ENCODE results near the gene CTNNA2.

The CTNNA2 gene

DNA sequence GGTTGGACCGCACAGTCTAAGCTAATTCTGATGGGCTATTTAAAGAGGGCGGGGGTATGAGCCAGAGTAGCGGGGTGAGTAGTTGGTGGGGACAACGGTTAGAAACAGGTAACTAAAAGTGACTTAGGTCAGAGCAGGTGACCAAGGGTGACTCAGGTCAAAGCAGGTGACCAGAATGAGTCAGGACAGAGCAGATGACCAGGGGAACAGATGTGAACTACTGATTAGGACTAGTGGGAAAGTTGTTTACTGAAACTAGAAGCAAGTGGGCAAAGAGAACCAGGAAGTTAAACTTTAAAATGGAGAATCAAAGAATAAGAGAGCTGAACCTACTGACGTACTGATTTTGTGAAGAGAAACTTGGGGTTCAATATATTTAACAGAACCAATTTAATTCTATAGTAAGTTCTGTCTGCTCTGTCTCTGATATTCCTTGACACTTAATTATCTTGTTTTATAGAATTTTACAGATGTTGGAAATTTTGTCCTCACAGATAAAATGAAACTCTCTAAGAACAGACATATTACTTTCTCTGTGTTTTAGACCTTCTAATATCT is 799.5 kb downstream of the CTNNA2 start:
- H3K4ac ChIP-seq (ENCODE audit: low read depth, low read length): no peak overlapping the region
- no peak overlapping the region for H3K18ac ChIP-seq (ENCODE audit: low read length)
- no peak overlapping the region for H2BK12ac ChIP-seq (ENCODE audit: low read length)
- no peak overlapping the region for H3K14ac ChIP-seq (ENCODE audit: low read length)
- H3K79me2 ChIP-seq (ENCODE audit: control insufficient read depth, insufficient read depth, low read length, poor library complexity): no peaks in the 10 kb centered on the region
- no peak overlapping the region for H3K9ac ChIP-seq (ENCODE audit: low read length)
- H3K23ac ChIP-seq (ENCODE audit: low read length): no peak overlapping the region
- H2BK120ac ChIP-seq (ENCODE audit: insufficient read depth, low read length, poor library complexity): no peak overlapping the region
- H3K4me2 ChIP-seq (ENCODE audit: low read length): no peak overlapping the region
- H3K27me3 ChIP-seq (ENCODE audit: insufficient read depth, low read length): no peaks in the 10 kb centered on the region
- H3K27ac ChIP-seq (ENCODE audit: low read depth, low read length): no peak overlapping the region
- H4K91ac ChIP-seq (ENCODE audit: low read depth, low read length): no peak overlapping the region
- no peaks in the 10 kb centered on the region for H3K9me3 ChIP-seq (ENCODE audit: insufficient read depth, low read depth, low read length)
- H4K8ac ChIP-seq (ENCODE audit: low read depth, low read length): no peak overlapping the region
- no peak overlapping the region for H3K4me3 ChIP-seq (ENCODE audit: low read depth, low read length)
- no CpG with 5 or more reads among the region's 5 CpGs for WGBS (ENCODE audit: extremely low coverage, insufficient coverage, insufficient read length)
- no peak overlapping the region for H2AK5ac ChIP-seq (ENCODE audit: low read length)
- no peaks in the 10 kb centered on the region for H3K79me1 ChIP-seq (ENCODE audit: low read length)
- no peaks in the 10 kb centered on the region for H3K36me3 ChIP-seq (ENCODE audit: control insufficient read depth in 1 of 2, insufficient read depth in 2 of 2, low read length in 2 of 2)
- no peak overlapping the region for H2BK5ac ChIP-seq (ENCODE audit: low read depth, low read length, poor library complexity)
- H4K12ac ChIP-seq (ENCODE audit: low read depth, low read length): no peak overlapping the region
- no peaks in the 10 kb centered on the region for H3K4me1 ChIP-seq (ENCODE audit: control insufficient read depth in 1 of 2, insufficient read depth in 2 of 2, low read length in 2 of 2)
- DNase-seq: peak; percentile 6 to 25
- H2AFZ ChIP-seq (ENCODE audit: insufficient read depth, low read length, poor library complexity): no peak overlapping the region

DNA sequence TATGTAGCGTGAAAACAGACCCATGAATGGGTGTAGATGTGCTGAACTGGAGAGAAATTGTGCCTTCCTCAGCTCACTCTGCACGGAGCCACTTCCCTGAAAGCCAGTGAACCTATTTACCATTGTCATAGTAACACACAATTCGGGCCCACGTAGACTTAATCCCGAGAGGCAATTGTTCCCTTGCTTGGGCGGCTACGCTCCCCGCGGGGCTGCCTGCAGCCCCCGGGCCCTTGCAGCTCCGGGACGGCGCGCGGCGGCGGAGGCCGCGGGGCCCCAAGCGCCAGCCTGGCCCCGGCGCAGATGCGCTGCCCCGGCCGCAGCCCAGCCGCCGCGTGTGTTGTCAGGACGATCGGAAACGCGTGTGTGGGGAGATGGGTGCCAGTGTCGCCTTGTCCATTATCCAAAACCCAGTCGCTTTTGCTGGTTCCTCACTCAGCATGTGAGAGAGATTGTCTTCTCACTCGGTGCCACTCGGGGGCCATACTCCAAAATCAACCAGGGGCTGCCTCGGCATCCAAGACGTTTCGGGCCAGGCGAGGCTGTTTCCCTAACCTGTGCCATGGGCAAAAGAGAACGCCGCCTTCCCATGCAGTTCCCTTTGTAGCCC is 809.6 kb downstream of the CTNNA2 start:
- H3K14ac ChIP-seq (ENCODE audit: low read length): no peak overlapping the region
- H3K4me1 ChIP-seq (ENCODE audit: control insufficient read depth in 1 of 2, insufficient read depth in 2 of 2, low read length in 2 of 2): peaks cover 0 to 3% of the 10 kb centered on the region in 2 experiments
- H4K8ac ChIP-seq (ENCODE audit: low read depth, low read length): no peak overlapping the region
- H2BK5ac ChIP-seq (ENCODE audit: low read depth, low read length, poor library complexity): no peak overlapping the region
- no peak overlapping the region for H3K27ac ChIP-seq (ENCODE audit: low read depth, low read length)
- no peaks in the 10 kb centered on the region for H3K36me3 ChIP-seq (ENCODE audit: control insufficient read depth in 1 of 2, insufficient read depth in 2 of 2, low read length in 2 of 2)
- H2AK5ac ChIP-seq (ENCODE audit: low read length): no peak overlapping the region
- H3K4me2 ChIP-seq (ENCODE audit: low read length): peak overlapping the region; percentile 51
- H2AFZ ChIP-seq (ENCODE audit: insufficient read depth, low read length, poor library complexity): no peak overlapping the region
- no peak overlapping the region for H4K12ac ChIP-seq (ENCODE audit: low read depth, low read length)
- no peak overlapping the region for H4K91ac ChIP-seq (ENCODE audit: low read depth, low read length)
- DNase-seq: no peak
- no peak overlapping the region for H2BK12ac ChIP-seq (ENCODE audit: low read length)
- H3K23ac ChIP-seq (ENCODE audit: low read length): no peak overlapping the region
- H2BK120ac ChIP-seq (ENCODE audit: insufficient read depth, low read length, poor library complexity): no peak overlapping the region
- H3K4ac ChIP-seq (ENCODE audit: low read depth, low read length): no peak overlapping the region
- H3K79me2 ChIP-seq (ENCODE audit: control insufficient read depth, insufficient read depth, low read length, poor library complexity): no peaks in the 10 kb centered on the region
- no peaks in the 10 kb centered on the region for H3K9me3 ChIP-seq (ENCODE audit: insufficient read depth, low read depth, low read length)
- H3K27me3 ChIP-seq (ENCODE audit: insufficient read depth, low read length): no peaks in the 10 kb centered on the region
- no peak overlapping the region for H3K9ac ChIP-seq (ENCODE audit: low read length)
- H3K4me3 ChIP-seq (ENCODE audit: low read depth, low read length): no peak overlapping the region
- no CpG with 5 or more reads among the region's 42 CpGs for WGBS (ENCODE audit: extremely low coverage, insufficient coverage, insufficient read length)
- H3K79me1 ChIP-seq (ENCODE audit: low read length): no peaks in the 10 kb centered on the region
- no peak overlapping the region for H3K18ac ChIP-seq (ENCODE audit: low read length)

DNA sequence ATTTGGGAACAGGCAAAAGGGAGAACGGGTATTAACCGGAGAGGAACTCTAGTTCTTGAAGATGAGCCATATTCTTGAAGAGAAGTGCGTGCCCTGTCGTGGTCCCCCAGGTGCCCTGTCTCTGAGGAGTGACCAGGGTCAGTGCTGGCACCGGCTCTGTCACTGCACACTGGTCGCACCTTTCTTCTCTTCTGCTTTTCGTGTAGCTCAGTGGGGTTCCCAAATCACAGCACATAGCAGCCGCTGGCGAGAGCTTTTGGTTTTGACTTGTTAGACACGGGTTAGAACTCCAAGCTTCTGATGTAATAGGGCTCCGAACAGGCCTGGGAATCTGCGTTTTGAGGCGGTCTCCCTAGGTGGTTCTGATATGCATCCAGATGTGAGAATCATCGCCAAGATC is 810.1 kb downstream of the CTNNA2 start:
- Histone ChIP-seq H2AK5ac (ENCODE audit: low read length) (no peak overlapping the region), H2BK12ac (ENCODE audit: low read length) (no peak overlapping the region), H2BK5ac (ENCODE audit: low read depth, low read length, poor library complexity) (no peak overlapping the region), H3K23ac (ENCODE audit: low read length) (no peak overlapping the region), H3K36me3 (ENCODE audit: control insufficient read depth in 1 of 2, insufficient read depth in 2 of 2, low read length in 2 of 2) (no peaks in the 10 kb centered on the region), H3K18ac (ENCODE audit: low read length) (no peak overlapping the region), H3K27me3 (ENCODE audit: insufficient read depth, low read length) (no peaks in the 10 kb centered on the region), H2BK120ac (ENCODE audit: insufficient read depth, low read length, poor library complexity) (no peak overlapping the region), H3K4me1 (ENCODE audit: control insufficient read depth in 1 of 2, insufficient read depth in 2 of 2, low read length in 2 of 2) (peaks cover 0 to 3% of the 10 kb centered on the region in 2 experiments), H2AFZ (ENCODE audit: insufficient read depth, low read length, poor library complexity) (no peak overlapping the region), H3K79me2 (ENCODE audit: control insufficient read depth, insufficient read depth, low read length, poor library complexity) (no peaks in the 10 kb centered on the region), H4K12ac (ENCODE audit: low read depth, low read length) (no peak overlapping the region), H3K4me3 (ENCODE audit: low read depth, low read length) (no peak overlapping the region), H3K27ac (ENCODE audit: low read depth, low read length) (no peak overlapping the region), H4K91ac (ENCODE audit: low read depth, low read length) (no peak overlapping the region), H3K4me2 (ENCODE audit: low read length) (no peak overlapping the region), H3K9me3 (ENCODE audit: insufficient read depth, low read depth, low read length) (no peaks in the 10 kb centered on the region), H3K4ac (ENCODE audit: low read depth, low read length) (no peak overlapping the region), H3K9ac (ENCODE audit: low read length) (no peak overlapping the region), H4K8ac (ENCODE audit: low read depth, low read length) (no peak overlapping the region), H3K79me1 (ENCODE audit: low read length) (no peaks in the 10 kb centered on the region), H3K14ac (ENCODE audit: low read length) (no peak overlapping the region)
- no peak for DNase-seq
- no CpG with 5 or more reads among the region's 14 CpGs for WGBS (ENCODE audit: extremely low coverage, insufficient coverage, insufficient read length)

DNA sequence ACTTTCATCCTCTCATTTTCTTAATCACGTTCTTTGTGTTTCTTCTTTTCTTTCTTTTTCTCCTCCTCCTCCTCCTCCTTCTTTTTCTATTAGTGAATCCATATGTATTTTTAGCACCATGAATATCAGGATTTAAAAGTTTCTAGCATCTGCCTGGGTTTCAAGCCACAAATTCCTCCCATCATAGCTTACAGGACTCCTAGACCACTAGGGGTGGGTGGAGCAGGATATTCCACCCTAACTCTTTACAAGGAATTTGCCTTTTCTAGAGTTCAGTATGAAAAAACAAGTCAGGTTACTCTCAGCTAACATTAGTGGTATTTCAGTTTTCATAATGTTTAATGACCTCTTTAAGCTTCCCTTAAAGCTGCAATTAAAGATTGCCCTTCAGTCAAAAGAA is 810.8 kb downstream of the CTNNA2 start:
- H2BK12ac ChIP-seq (ENCODE audit: low read length): no peak overlapping the region
- no peaks in the 10 kb centered on the region for H3K36me3 ChIP-seq (ENCODE audit: control insufficient read depth in 1 of 2, insufficient read depth in 2 of 2, low read length in 2 of 2)
- no peak overlapping the region for H2BK5ac ChIP-seq (ENCODE audit: low read depth, low read length, poor library complexity)
- no peak overlapping the region for H3K23ac ChIP-seq (ENCODE audit: low read length)
- DNase-seq: no peak
- H3K18ac ChIP-seq (ENCODE audit: low read length): no peak overlapping the region
- H3K4ac ChIP-seq (ENCODE audit: low read depth, low read length): no peak overlapping the region
- no peak overlapping the region for H3K14ac ChIP-seq (ENCODE audit: low read length)
- H4K91ac ChIP-seq (ENCODE audit: low read depth, low read length): no peak overlapping the region
- no CpG with 5 or more reads among the region's 1 CpG for WGBS (ENCODE audit: extremely low coverage, insufficient coverage, insufficient read length)
- H3K4me2 ChIP-seq (ENCODE audit: low read length): no peak overlapping the region
- no peaks in the 10 kb centered on the region for H3K79me2 ChIP-seq (ENCODE audit: control insufficient read depth, insufficient read depth, low read length, poor library complexity)
- no peak overlapping the region for H3K27ac ChIP-seq (ENCODE audit: low read depth, low read length)
- H3K9ac ChIP-seq (ENCODE audit: low read length): no peak overlapping the region
- H3K4me1 ChIP-seq (ENCODE audit: control insufficient read depth in 1 of 2, insufficient read depth in 2 of 2, low read length in 2 of 2): peaks cover 0 to 3% of the 10 kb centered on the region in 2 experiments
- H2AK5ac ChIP-seq (ENCODE audit: low read length): no peak overlapping the region
- no peak overlapping the region for H3K4me3 ChIP-seq (ENCODE audit: low read depth, low read length)
- no peaks in the 10 kb centered on the region for H3K79me1 ChIP-seq (ENCODE audit: low read length)
- H4K12ac ChIP-seq (ENCODE audit: low read depth, low read length): no peak overlapping the region
- no peak overlapping the region for H4K8ac ChIP-seq (ENCODE audit: low read depth, low read length)
- no peak overlapping the region for H2BK120ac ChIP-seq (ENCODE audit: insufficient read depth, low read length, poor library complexity)
- H2AFZ ChIP-seq (ENCODE audit: insufficient read depth, low read length, poor library complexity): no peak overlapping the region
- H3K27me3 ChIP-seq (ENCODE audit: insufficient read depth, low read length): no peaks in the 10 kb centered on the region
- no peaks in the 10 kb centered on the region for H3K9me3 ChIP-seq (ENCODE audit: insufficient read depth, low read depth, low read length)
